H1 (cell line): ENCODE data around the gene IQSEC3.
"Not testable (repeated sequence)": the region's sequence is repeated elsewhere in the genome, so short reads cannot be mapped to it uniquely, and the experiment has no call there.

Source experiments
- EGR1 ChIP-seq: IDR thresholded peaks from 2 replicates; pipeline ENCODE4 v1.6.1; 2011; ENCODE audit warnings: low read depth, low read length, borderline replicate concordance
- EP300 ChIP-seq, 2 experiments: IDR thresholded peaks; 1 replicate in 1 of 2; 2 replicates in 1 of 2; pipeline ENCODE4 v1.6.1; 2011 to 2012; ENCODE audit warnings: low read depth in 2 of 2, low read length in 2 of 2, mild to moderate bottlenecking in 2 of 2, borderline replicate concordance in 1 of 2, inconsistent platforms in 1 of 2, moderate library complexity in 1 of 2
- EZH2 ChIP-seq: fragments of 200-600 bp; sonication (generic); IDR thresholded peaks from 2 replicates; pipeline ENCODE4 v1.7.1; 2012; ENCODE audit warnings: low read depth, mild to moderate bottlenecking, moderate library complexity, low read length, inconsistent platforms; ENCODE audit not compliant: severe bottlenecking
- FOSL1 ChIP-seq: IDR thresholded peaks from 2 replicates; pipeline ENCODE4 v1.6.1; 2011; ENCODE audit warnings: mild to moderate bottlenecking, low read depth, low read length, moderate library complexity; ENCODE audit not compliant: insufficient read depth
- JUN ChIP-seq: IDR thresholded peaks from 2 replicates; pipeline ENCODE4 v1.6.1; 2011; ENCODE audit warnings: low read depth, mild to moderate bottlenecking, improper control_type of control experiment, low read length
- KDM1A ChIP-seq: fragments of 200-600, 300-600 bp; sonication (generic); IDR thresholded peaks from 2 replicates; pipeline ENCODE4 v1.7.1; 2016; ENCODE audit warnings: mild to moderate bottlenecking, low read length, borderline replicate concordance
- POLR2AphosphoS5 ChIP-seq: IDR thresholded peaks from 2 replicates; pipeline ENCODE4 v1.6.1; 2011; ENCODE audit warnings: low read depth, low read length
- RFX5 ChIP-seq: IDR thresholded peaks from 2 replicates; pipeline ENCODE4 v1.6.1; 2011; ENCODE audit warnings: low read depth, low read length, improper control_type of control experiment, borderline replicate concordance
- TAF1 ChIP-seq: IDR thresholded peaks from 2 replicates; pipeline ENCODE4 v1.6.1; 2011; ENCODE audit warnings: mild to moderate bottlenecking, low read depth, low read length
- TEAD4 ChIP-seq: IDR thresholded peaks from 2 replicates; pipeline ENCODE4 v1.6.1; 2012; ENCODE audit warnings: low read depth, low read length, inconsistent platforms, mixed read lengths
- TF ChIP-seq, protein P1 (sequence below), 3 experiments: IDR thresholded peaks; 1 replicate in 2 of 3; 2 replicates in 1 of 3; pipeline versions ENCODE4 v1.5.1 to v1.6.1; 2011; ENCODE audit warnings: low read length in 3 of 3, mild to moderate bottlenecking in 3 of 3, inconsistent platforms in 2 of 3, low read depth in 1 of 3, moderate library complexity in 1 of 3; ENCODE audit not compliant: insufficient read depth in 1 of 3; ENCODE audit errors: control extremely low read depth in 1 of 3

DNA sequence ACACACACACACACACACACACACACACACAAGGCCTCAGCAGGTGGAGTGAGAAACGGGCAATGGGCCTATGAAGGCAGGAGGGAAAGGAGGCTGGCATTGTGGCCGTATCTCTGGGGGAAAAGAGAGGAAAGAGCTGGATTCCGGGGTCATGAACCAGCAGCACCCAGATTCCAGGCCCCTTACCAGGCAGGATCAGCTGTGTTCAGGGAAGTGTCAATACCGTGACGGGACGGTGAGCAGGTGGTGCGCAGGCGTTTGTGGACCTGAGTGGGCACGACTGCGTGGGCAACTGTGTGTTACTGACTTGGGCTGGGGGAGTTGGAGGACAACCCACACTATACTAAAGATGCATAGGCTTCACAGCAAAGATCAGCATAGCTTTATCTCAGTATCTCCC is 9.5 kb downstream of the IQSEC3 start:
- TF ChIP-seq, protein P1, sequence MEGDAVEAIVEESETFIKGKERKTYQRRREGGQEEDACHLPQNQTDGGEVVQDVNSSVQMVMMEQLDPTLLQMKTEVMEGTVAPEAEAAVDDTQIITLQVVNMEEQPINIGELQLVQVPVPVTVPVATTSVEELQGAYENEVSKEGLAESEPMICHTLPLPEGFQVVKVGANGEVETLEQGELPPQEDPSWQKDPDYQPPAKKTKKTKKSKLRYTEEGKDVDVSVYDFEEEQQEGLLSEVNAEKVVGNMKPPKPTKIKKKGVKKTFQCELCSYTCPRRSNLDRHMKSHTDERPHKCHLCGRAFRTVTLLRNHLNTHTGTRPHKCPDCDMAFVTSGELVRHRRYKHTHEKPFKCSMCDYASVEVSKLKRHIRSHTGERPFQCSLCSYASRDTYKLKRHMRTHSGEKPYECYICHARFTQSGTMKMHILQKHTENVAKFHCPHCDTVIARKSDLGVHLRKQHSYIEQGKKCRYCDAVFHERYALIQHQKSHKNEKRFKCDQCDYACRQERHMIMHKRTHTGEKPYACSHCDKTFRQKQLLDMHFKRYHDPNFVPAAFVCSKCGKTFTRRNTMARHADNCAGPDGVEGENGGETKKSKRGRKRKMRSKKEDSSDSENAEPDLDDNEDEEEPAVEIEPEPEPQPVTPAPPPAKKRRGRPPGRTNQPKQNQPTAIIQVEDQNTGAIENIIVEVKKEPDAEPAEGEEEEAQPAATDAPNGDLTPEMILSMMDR (IDR thresholded peaks at IDR 0.05; ENCODE audit: control extremely low read depth in 1 of 3, insufficient read depth in 1 of 3, low read depth in 1 of 3, low read length in 3 of 3) = not testable (repeated sequence)
- TF ChIP-seq EP300 (IDR thresholded peaks at IDR 0.05; ENCODE audit: borderline replicate concordance in 1 of 2, low read depth in 2 of 2, low read length in 2 of 2); TEAD4; EZH2; KDM1A; POLR2AphosphoS5; EGR1; JUN; TAF1; FOSL1; RFX5: not testable (repeated sequence)
